ENCODE results near the gene DUSP19. TPM values are rescaled to one million over a fixed set of nuclear protein-coding genes. Genes with fewer than 3 reads are reported as not detected.
"Not testable (repeated sequence)": the region's sequence is repeated elsewhere in the genome, so short reads cannot be mapped to it uniquely, and the experiment has no call there.

The DUSP19 gene
- polyA plus RNA-seq (ENCODE audit: insufficient read length in 4 of 4) = 1 to 10 TPM; 4.8 to 7.3 (median 5.7) TPM

- peak; percentile 97 to 98 (median 98) for DNase-seq (ENCODE audit: low read depth in 4 of 4, low spot score in 3 of 4)
Observed at GRCh38 chr2:183078464-183079138, at the start of gene DUSP19. DUSP19 (plus strand) TSS chr2:183078747; CDS start chr2:183078934, 187 bp downstream.

- no peak for DNase-seq (ENCODE audit: low read depth in 4 of 4, low spot score in 3 of 4)
Observed at GRCh38 chr2:183029219-183029618, 49.3 kb upstream of the DUSP19 start.

- DNase-seq (ENCODE audit: low read depth in 4 of 4, low spot score in 3 of 4) = no peak
Observed at GRCh38 chr2:183031911-183032794, 46.4 kb upstream of the DUSP19 start.

- DNase-seq (ENCODE audit: low read depth in 4 of 4, low spot score in 3 of 4) = no peak
Observed at GRCh38 chr2:183033951-183034350, 44.6 kb upstream of the DUSP19 start.

- no peak for DNase-seq (ENCODE audit: low read depth in 4 of 4, low spot score in 3 of 4)
Observed at GRCh38 chr2:183034806-183035205, 43.7 kb upstream of the DUSP19 start.

- no peak for DNase-seq (ENCODE audit: low read depth in 4 of 4, low spot score in 3 of 4)
Observed at GRCh38 chr2:183035298-183035953, 43.1 kb upstream of the DUSP19 start.

- no peak for DNase-seq (ENCODE audit: low read depth in 4 of 4, low spot score in 3 of 4)
Observed at GRCh38 chr2:183035954-183036669, 42.4 kb upstream of the DUSP19 start.

GRCh38 chr2:183037074-183037552 lies 41.4 kb upstream of the DUSP19 start:
- DNase-seq (ENCODE audit: low read depth in 4 of 4, low spot score in 3 of 4) = peak in 3 of 4 donors; percentile 18 to 54 (median 23)

- DNase-seq (ENCODE audit: low read depth in 4 of 4, low spot score in 3 of 4) = peak; percentile 31 to 45 (median 40)
Observed at GRCh38 chr2:183037553-183038340, 40.8 kb upstream of the DUSP19 start.

- peak; percentile 68 to 79 (median 74) for DNase-seq (ENCODE audit: low read depth in 4 of 4, low spot score in 3 of 4)
Observed at GRCh38 chr2:183038341-183039300, 39.9 kb upstream of the DUSP19 start, which contains the start of gene NCKAP1. NCKAP1 (minus strand) TSS chr2:183038457; CDS start chr2:183038099, 358 bp downstream.

- no peak for DNase-seq (ENCODE audit: low read depth in 4 of 4, low spot score in 3 of 4)
Observed at GRCh38 chr2:183040604-183041003, 37.9 kb upstream of the DUSP19 start.

- not testable (repeated sequence) for DNase-seq (ENCODE audit: low read depth in 4 of 4, low spot score in 3 of 4)
Observed at GRCh38 chr2:183043580-183043979, 35.0 kb upstream of the DUSP19 start.

GRCh38 chr2:183047486-183048125 lies 30.9 kb upstream of the DUSP19 start:
- not testable (repeated sequence) for DNase-seq (ENCODE audit: low read depth in 4 of 4, low spot score in 3 of 4)

GRCh38 chr2:183049420-183049819 lies 29.1 kb upstream of the DUSP19 start:
- no peak for DNase-seq (ENCODE audit: low read depth in 4 of 4, low spot score in 3 of 4)

- DNase-seq (ENCODE audit: low read depth in 4 of 4, low spot score in 3 of 4) = no peak
Observed at GRCh38 chr2:183057333-183057985, 21.1 kb upstream of the DUSP19 start.

GRCh38 chr2:183059561-183059960 lies 19.0 kb upstream of the DUSP19 start:
- DNase-seq (ENCODE audit: low read depth in 4 of 4, low spot score in 3 of 4) = no peak

- DNase-seq (ENCODE audit: low read depth in 4 of 4, low spot score in 3 of 4) = no peak
Observed at GRCh38 chr2:183060571-183061231, 17.8 kb upstream of the DUSP19 start.

Measured in right renal pelvis (tissue), 4 donors.